ENCODE measurements around the gene ASTN2.

The ASTN2 gene

DNA sequence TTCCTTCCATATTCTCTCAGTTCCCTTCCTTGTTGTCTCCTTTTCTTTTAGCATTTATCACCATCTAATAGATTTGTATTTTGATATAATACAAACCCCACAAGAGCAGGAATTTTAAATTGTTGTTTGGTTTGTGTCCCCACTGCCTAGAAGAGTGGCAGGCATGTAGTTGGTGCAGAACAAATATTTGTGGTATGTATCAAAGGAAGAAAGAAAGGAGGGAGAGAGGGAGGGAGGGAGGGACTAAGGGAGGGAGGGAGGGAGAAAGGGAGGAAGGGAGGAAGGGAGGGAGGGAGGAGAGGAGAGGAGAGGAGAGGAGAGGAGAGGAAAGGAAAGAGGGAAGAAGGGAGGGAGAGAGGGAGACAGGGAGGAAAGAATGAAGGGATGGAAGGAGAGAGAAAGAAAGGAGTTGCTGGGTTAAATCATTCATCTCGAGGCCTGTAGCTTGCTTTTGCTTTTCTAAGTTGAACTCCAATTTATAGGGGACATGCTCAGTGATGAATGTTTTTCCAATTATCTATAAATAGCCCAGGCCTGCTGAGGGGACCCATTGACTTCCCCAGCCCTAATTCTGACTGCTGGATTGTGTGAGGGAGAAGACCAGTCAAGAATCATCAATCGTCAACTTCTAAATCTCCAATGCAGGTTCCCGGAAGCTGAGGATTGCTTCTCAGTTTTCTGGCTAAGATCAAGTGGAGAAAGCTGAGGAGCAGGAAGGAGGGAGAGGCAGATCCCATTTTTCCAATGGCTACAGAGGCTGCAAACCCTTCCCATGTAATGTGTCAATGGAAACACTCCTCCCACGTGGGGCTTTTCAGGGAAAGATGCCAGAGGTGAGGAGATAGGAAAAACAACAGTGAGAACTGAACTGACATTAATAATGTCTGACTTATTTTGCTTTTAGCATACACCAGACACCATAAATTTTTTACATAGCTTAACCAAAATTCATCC is 320.7 kb downstream of the ASTN2 start:
- Mint-ChIP-seq H3K9me3 (peaks cover 2% of the 10 kb centered on the region), H3K27me3 (peaks cover 2% of the 10 kb centered on the region), H3K27ac (no peak overlapping the region), H3K4me1 (no peaks in the 10 kb centered on the region), H3K36me3 (no peaks in the 10 kb centered on the region), H3K4me3 (no peak overlapping the region)
- DNase-seq (ENCODE audit: low spot score in 2 of 2) (no peak), ATAC-seq (ENCODE audit: low read depth) (no peak)

DNA sequence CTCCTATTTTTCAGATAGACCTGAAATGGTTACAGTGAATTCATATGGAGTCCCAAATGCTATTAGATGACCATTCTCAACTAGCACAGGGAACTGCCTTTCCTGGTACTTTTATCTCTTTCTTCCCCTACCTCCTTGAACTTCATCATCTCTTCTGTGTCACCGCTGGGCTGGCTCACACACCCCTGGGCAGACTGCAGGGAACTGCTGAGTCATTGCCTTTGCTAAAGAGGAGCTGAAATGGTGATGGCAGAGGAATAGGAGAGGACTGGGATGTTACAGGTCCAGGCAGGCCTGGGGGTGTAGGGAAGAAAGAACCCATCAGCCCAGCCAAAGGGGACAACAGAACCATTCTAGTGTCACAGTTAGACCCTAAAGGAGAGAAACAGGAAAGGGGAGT is 322.3 kb downstream of the ASTN2 start:
- ATAC-seq (ENCODE audit: low read depth) (no peak), DNase-seq (ENCODE audit: low spot score in 2 of 2) (no peak)
- Mint-ChIP-seq H3K27me3 (peaks cover 2% of the 10 kb centered on the region), H3K36me3 (no peaks in the 10 kb centered on the region), H3K9me3 (no peaks in the 10 kb centered on the region), H3K27ac (no peak overlapping the region), H3K4me1 (no peaks in the 10 kb centered on the region), H3K4me3 (no peak overlapping the region)

DNA sequence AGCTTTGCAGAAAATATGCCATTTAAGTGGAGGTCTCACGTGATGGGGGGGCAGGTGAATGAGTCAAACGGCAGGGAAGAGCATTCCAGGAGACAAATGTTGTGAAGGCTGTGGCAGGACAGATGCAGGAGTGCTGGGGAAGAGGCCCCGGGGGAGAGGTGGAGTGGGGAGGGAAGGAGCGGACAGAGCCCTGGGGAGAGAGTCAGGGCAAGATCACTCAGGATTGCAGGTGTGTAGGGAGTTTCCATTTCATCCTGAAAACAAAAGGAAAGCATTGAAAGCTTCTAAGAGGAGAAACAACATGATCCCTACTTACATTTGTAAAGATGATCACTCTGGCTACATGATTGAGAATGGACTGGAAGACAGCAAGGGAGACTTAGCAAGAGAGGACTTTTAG is 323.3 kb downstream of the ASTN2 start:
- H3K36me3 Mint-ChIP-seq = no peaks in the 10 kb centered on the region
- no peaks in the 10 kb centered on the region for H3K4me1 Mint-ChIP-seq
- no peak overlapping the region for H3K27ac Mint-ChIP-seq
- H3K9me3 Mint-ChIP-seq = peaks cover 2% of the 10 kb centered on the region
- ATAC-seq (ENCODE audit: low read depth) (no peak), DNase-seq (ENCODE audit: low spot score in 2 of 2) (no peak)
- H3K27me3 Mint-ChIP-seq = peaks cover 2% of the 10 kb centered on the region
- H3K4me3 Mint-ChIP-seq = no peak overlapping the region

DNA sequence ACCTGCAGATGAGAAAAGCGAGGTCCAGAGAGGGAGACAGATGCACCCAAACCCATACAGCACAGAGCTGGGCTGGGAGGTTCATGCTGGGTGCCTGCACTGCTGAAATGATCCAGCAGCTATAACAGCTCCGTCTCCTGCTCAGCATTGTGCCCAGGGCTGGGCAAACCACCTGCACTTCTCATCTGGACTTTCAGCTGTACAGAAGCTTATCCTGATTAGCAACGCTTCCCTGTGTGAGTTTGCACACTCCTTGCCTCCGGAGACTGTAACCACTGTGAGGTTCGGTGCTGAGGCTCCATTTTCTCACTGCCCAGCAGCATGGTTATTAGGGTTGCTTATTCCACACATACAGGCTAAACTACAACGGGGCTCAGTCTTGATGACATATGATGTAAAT is 326.1 kb downstream of the ASTN2 start:
- H3K27me3 Mint-ChIP-seq = peaks cover 2% of the 10 kb centered on the region
- H3K36me3 Mint-ChIP-seq = no peaks in the 10 kb centered on the region
- H3K4me1 Mint-ChIP-seq = no peaks in the 10 kb centered on the region
- H3K27ac Mint-ChIP-seq = no peak overlapping the region
- ATAC-seq (ENCODE audit: low read depth) (no peak), DNase-seq (ENCODE audit: low spot score in 2 of 2) (no peak)
- peaks cover 4% of the 10 kb centered on the region for H3K9me3 Mint-ChIP-seq
- H3K4me3 Mint-ChIP-seq = no peak overlapping the region

- H3K4me3 Mint-ChIP-seq = no peak overlapping the region
- H3K4me1 Mint-ChIP-seq = no peaks in the 10 kb centered on the region
- no peak for DNase-seq (ENCODE audit: low spot score in 2 of 2)
- H3K9me3 Mint-ChIP-seq = peaks cover 4% of the 10 kb centered on the region
- ATAC-seq (ENCODE audit: low read depth) = no peak
- no peaks in the 10 kb centered on the region for H3K36me3 Mint-ChIP-seq
- H3K27ac Mint-ChIP-seq = no peak overlapping the region
- peaks cover 2% of the 10 kb centered on the region for H3K27me3 Mint-ChIP-seq
These were observed 326.7 kb downstream of the ASTN2 start for GRCh38 chr9:117088140-117088539.

DNA sequence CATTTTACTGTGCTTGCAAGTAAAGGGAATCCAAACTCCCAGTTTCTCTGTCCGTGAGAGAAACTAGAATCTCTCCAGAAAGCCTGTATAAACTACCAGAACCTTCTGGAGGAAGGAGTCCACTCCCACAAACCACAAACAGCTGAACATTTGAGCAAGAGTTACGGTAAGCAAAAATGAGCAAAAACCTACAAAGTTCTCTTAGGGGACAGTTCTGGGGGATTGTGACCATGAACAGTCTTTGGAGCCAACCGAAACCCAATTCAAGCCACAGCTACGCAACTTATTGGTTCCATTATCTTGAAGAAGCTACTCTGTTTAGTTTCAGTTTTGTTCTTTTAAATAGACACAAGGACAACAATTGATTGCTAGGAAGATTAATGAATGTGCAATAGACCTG is 330.6 kb downstream of the ASTN2 start:
- DNase-seq (ENCODE audit: low spot score in 2 of 2) = no peak
- no peak overlapping the region for H3K4me3 Mint-ChIP-seq
- ATAC-seq (ENCODE audit: low read depth) = no peak
- peaks cover 4% of the 10 kb centered on the region for H3K9me3 Mint-ChIP-seq
- H3K4me1 Mint-ChIP-seq = no peaks in the 10 kb centered on the region
- H3K36me3 Mint-ChIP-seq = no peaks in the 10 kb centered on the region
- no peaks in the 10 kb centered on the region for H3K27me3 Mint-ChIP-seq
- no peak overlapping the region for H3K27ac Mint-ChIP-seq

DNA sequence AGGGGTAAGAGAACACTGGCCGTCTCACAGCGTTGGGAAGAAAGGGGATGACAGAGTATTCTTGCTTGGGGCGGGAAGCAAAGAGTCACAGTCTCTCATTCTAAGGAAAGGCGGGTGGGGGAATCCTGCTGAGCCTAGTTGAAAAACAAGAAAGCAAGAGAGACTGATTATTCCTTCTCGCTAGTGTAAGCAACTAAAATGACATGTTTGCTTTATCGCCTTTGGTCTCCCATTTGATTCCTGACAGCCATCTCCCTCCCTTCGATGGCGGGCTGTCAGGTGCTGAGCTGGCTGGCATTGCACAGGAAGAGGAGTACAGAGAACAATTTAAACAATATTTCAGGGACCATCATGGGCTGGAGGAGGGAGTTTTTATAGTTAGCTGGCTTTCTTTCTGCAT is 331.3 kb downstream of the ASTN2 start:
- Mint-ChIP-seq H3K9me3 (peaks cover 4% of the 10 kb centered on the region), H3K27ac (no peak overlapping the region), H3K4me1 (no peaks in the 10 kb centered on the region), H3K36me3 (no peaks in the 10 kb centered on the region), H3K27me3 (no peaks in the 10 kb centered on the region), H3K4me3 (no peak overlapping the region)
- ATAC-seq (ENCODE audit: low read depth) (no peak), DNase-seq (ENCODE audit: low spot score in 2 of 2) (no peak)

DNA sequence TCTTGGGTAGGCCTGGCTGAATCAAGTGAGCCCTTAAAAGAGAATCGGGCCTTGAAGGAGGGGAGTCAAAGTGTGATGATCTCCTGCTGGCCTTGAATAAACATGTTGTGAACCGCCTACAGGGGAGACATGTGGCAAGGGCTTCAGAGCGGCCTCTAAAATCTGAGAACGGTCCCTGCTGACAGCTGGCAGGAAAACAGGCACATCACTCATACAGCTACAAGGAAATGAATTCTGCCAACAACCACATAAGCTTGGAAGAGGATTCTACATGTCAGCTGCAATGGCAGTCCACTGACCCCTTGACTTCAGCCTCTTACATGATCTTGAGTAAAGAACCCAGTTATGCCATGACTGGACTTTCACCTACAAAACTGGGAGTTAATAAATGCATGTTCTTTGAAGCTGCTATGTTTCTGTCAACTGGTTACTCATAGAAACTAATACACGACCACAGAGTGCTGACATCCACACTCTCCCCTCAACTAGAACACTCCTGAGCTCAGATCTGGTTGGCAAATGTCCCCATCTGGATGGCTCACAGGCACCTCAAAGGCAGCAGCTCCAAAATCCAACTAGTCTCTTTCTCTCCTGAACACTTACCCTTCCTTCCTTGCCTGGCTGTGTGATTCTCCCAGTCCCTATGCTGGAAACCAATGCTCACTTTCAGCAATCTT is 333.1 kb downstream of the ASTN2 start:
- ATAC-seq (ENCODE audit: low read depth) (no peak), DNase-seq (ENCODE audit: low spot score in 2 of 2) (no peak)
- Mint-ChIP-seq H3K9me3 (peaks cover 4% of the 10 kb centered on the region), H3K36me3 (no peaks in the 10 kb centered on the region), H3K27me3 (no peaks in the 10 kb centered on the region), H3K27ac (no peak overlapping the region), H3K4me1 (no peaks in the 10 kb centered on the region), H3K4me3 (no peak overlapping the region)

DNA sequence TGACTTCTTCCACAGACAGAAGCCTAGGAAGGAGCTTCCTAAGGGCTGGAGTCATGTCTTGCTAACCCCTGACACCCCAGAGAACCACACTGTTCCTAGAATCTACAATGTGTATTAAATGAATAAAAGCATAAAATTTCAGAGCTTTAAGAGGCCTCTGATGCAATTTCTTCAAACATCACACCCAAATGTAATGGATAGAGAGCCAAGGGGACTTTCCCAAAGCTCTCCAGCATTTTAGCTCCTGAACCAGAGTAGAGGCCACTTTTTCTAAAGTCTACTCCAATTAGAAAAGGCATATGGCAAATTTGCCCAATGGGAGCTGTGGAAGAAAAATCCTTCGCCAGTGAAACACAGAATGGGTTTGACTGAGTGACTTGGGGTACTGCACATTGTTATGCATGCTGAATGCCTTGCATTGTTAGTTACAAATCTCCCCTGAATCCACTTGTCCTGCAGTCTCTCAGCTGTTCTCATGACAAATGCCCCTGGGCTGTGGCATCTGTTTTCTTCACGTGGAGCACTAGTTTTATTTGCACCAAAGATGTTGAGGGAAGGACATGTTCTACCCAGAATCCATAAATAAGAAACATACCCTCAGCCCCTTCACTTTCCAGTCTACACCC is 334.0 kb downstream of the ASTN2 start:
- Mint-ChIP-seq H3K9me3 (no peaks in the 10 kb centered on the region), H3K36me3 (no peaks in the 10 kb centered on the region), H3K27me3 (no peaks in the 10 kb centered on the region), H3K4me1 (no peaks in the 10 kb centered on the region), H3K4me3 (no peak overlapping the region), H3K27ac (no peak overlapping the region)
- DNase-seq (ENCODE audit: low spot score in 2 of 2) (no peak), ATAC-seq (ENCODE audit: low read depth) (no peak)

GRCh38 chr9:117076571-117077290 is 338.1 kb downstream of the ASTN2 start:
- DNase-seq (ENCODE audit: low spot score in 2 of 2) = no peak
- no peak overlapping the region for H3K4me3 Mint-ChIP-seq
- no peak overlapping the region for H3K27ac Mint-ChIP-seq
- no peak for ATAC-seq (ENCODE audit: low read depth)
- H3K27me3 Mint-ChIP-seq = peaks cover 6% of the 10 kb centered on the region
- peaks cover 4% of the 10 kb centered on the region for H3K9me3 Mint-ChIP-seq
- H3K4me1 Mint-ChIP-seq = no peaks in the 10 kb centered on the region
- no peaks in the 10 kb centered on the region for H3K36me3 Mint-ChIP-seq

- Mint-ChIP-seq H3K27me3 (peaks cover 6% of the 10 kb centered on the region), H3K36me3 (no peaks in the 10 kb centered on the region), H3K27ac (no peak overlapping the region), H3K4me3 (no peak overlapping the region), H3K4me1 (no peaks in the 10 kb centered on the region), H3K9me3 (peaks cover 4% of the 10 kb centered on the region)
- no peak for ATAC-seq (ENCODE audit: low read depth)
- DNase-seq (ENCODE audit: low spot score in 2 of 2) = no peak
These were observed 339.2 kb downstream of the ASTN2 start for GRCh38 chr9:117075636-117076035.

DNA sequence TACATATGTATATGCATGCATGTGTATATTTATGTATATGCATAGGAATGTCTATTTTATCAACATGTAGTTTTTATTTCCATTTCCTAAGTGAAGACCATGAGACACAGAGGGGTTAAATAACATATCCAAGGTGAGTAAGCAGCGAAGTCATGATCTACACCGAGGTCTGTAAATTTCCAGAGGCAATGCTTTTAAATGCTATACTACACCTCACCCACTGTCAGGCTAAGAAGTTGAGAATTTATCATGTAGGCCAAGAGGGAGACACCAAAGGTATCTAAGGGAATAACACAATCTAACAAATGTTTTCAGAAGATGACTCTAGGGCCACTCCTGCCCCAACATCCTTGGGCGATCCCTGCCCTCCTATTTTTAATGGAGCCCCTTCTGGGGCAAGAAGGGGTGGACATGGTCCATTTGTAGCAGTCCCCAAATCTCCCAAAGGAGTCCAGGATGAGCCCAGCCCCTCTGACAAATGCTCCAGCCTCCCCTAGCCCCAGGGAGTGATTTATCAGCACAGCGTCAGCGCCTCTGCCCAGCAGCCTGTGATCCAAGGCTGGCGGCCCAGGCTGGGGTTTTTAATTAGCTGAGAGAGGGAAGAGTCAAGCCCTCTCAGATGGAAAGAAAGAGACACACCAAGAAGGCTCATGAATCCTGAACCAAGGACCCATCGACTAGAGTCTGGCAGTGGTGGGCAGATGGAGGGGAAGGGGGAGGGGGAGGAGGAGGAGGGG is 339.9 kb downstream of the ASTN2 start:
- Mint-ChIP-seq H3K9me3 (peaks cover 4% of the 10 kb centered on the region), H3K27me3 (peaks cover 6% of the 10 kb centered on the region), H3K4me3 (no peak overlapping the region), H3K4me1 (no peaks in the 10 kb centered on the region), H3K27ac (no peak overlapping the region), H3K36me3 (no peaks in the 10 kb centered on the region)
- ATAC-seq (ENCODE audit: low read depth) = no peak
- DNase-seq (ENCODE audit: low spot score in 2 of 2) = no peak

GRCh38 chr9:117074342-117074662 is 340.6 kb downstream of the ASTN2 start:
- H3K27ac Mint-ChIP-seq = no peak overlapping the region
- peaks cover 6% of the 10 kb centered on the region for H3K27me3 Mint-ChIP-seq
- no peaks in the 10 kb centered on the region for H3K4me1 Mint-ChIP-seq
- H3K36me3 Mint-ChIP-seq = no peaks in the 10 kb centered on the region
- H3K9me3 Mint-ChIP-seq = peaks cover 4% of the 10 kb centered on the region
- ATAC-seq (ENCODE audit: low read depth) (no peak), DNase-seq (ENCODE audit: low spot score in 2 of 2) (no peak)
- H3K4me3 Mint-ChIP-seq = no peak overlapping the region

Measured in memory B cell (primary cell).